HG03039 (cell line): ENCODE data around the gene METTL9.

Source experiments
- ATAC-seq: cut with Tn5 transposase; IDR thresholded peaks from one replicate; pipeline ENCODE4 v1.9.1; 2021; ENCODE audit warnings: mild to moderate bottlenecking, moderate library complexity; ENCODE audit not compliant: unreplicated experiment

The METTL9 gene

GRCh38 chr16:21703589-21704174, 104.3 kb downstream of the METTL9 start:
- ATAC-seq, result no peak

GRCh38 chr16:21704266-21704665, 104.9 kb downstream of the METTL9 start:
- no peak for ATAC-seq

GRCh38 chr16:21704733-21705132, 105.4 kb downstream of the METTL9 start:
- no peak for ATAC-seq
